ENCODE measurements around the gene OGG1.

The OGG1 gene

DNA sequence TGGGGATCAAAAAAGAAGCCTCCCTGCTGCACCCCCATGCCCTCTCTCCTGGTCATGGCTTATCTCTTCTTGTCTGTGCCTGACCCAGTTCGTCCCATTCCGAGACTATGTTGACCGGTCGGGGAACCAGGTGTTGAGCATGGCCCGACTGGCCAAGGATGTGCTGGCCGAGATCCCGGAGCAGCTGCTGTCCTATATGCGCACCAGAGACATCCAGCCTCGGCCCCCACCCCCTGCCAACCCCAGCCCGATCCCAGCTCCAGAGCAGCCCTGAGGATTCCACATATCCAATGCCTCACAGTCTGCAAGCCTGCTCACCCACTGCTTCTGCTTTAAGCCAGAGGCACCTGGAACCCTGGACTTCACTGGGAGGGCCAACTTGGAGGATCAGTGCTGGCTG is 20.3 kb upstream of the OGG1 start:
- no peak for DNase-seq

DNA sequence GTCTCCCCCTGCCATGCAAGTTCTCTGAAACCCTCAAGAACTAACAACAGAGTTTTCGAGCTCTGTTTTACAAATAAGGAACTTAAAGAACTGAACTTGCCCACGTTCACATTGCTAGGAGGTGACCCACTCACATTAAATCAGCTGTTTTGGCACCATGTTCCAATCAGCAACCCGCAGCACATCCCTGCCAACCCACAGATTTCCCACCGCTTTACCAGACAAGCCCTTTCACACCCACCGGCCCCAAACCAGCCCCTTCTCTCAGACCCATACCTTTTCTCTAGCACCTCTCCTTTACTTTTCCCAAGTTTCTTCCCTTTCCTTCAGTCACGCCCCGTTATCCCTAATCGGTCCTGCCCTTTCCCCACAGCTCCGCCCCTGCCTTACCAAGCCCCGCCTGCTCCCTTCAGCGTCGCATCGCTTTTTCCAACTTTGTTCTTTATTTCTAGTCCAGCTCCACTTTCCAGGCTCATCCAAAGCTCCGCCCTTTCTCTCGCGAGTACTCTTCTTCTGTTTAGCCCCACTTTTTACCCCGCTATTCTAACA is 19.0 kb upstream of the OGG1 start:
- peak in 1 of 2 donors; percentile 68 for DNase-seq

DNA sequence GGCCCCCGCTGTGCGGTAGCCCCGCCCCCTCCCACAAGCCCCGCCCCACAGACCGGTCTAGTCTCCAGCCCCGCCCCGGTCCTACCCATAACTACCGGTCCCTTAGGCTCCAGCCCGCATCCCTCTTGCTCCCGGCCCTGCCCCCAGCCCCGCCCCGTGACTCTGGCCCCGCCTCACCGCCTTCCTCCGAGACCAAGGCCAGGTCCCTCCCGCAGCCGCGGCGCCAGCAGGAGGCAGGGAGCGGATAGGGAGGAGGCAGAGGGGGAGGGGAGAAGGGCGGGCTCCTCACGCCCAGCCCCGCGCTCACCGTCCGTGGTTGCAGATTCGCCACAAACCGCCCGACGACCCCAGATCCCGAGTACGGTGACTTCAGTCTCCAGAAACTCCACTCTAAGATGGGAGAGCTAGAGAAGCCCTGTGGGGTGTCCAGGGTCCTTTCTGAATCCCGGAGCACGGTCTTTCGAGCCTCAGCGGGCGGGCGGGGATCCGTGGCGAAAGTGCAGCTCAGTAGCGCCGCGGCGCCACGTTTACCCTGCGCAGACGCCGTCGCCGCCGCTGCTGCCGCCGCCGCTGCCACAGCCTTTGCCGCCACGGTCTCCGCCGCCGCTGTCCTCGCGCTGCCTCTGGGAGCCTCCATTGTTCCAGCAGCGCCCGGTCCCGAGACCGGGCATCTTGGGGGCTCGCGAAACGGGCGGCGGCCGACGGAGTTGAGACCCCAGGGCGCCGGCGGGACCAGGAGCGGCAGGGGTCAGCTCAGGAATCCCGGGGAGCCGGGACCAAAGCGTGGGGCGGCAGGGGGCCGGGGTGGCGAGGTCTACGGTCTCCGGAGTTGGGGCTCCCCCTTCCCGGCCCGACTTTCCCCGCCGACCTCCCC is 18.3 kb upstream of the OGG1 start, which contains the start of gene BRPF1:
Gene BRPF1, plus strand, starts transcription at position 530 of the 874 bp plus-strand sequence. CDS start 2,406 bp downstream, outside the sequence.
- DNase-seq: peak; percentile 96 to 100

GRCh38 chr3:9732080-9732739 is 17.5 kb upstream of the OGG1 start:
- DNase-seq: peak; percentile 30 to 34

- no peak for DNase-seq
Measured at GRCh38 chr3:9732740-9733115, 17.0 kb upstream of the OGG1 start.

- no peak for DNase-seq
Measured at GRCh38 chr3:9736831-9737230, 12.9 kb upstream of the OGG1 start.

DNA sequence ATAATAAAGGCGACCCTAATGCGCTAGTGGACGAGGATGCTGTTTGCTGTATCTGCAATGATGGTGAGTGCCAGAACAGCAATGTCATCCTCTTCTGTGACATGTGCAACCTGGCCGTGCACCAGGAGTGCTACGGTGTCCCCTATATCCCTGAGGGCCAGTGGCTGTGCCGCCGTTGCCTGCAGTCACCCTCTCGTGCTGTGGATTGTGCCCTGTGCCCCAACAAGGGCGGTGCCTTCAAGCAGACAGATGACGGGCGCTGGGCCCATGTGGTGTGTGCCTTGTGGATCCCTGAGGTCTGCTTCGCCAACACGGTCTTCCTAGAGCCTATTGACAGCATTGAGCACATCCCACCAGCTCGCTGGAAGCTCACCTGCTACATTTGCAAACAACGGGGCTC is 10.6 kb upstream of the OGG1 start:
- no peak for DNase-seq

DNA sequence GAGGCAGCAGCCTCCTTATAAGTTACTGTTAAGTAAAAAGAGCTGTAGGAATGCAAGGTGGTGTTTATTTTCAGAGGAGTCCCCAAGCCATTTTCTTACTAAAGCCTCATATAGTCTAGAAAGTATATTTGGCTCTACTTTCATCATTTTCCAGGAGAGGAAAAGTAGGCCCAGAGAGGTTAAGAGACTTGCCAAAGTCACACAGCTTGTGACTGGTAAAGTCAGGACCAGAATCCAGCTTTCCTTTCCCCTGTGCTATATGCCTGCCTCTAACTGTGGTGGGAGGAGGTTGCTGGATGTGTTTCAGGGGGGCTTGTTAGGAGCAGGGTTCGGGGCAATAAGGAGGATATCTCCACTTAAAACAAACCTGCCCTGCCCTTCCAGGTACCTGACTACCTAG is 7.2 kb upstream of the OGG1 start:
- DNase-seq: no peak

GRCh38 chr3:9743548-9743947 is 6.2 kb upstream of the OGG1 start:
- DNase-seq: no peak

- DNase-seq: no peak
Measured at GRCh38 chr3:9744162-9744561, 5.6 kb upstream of the OGG1 start.

DNA sequence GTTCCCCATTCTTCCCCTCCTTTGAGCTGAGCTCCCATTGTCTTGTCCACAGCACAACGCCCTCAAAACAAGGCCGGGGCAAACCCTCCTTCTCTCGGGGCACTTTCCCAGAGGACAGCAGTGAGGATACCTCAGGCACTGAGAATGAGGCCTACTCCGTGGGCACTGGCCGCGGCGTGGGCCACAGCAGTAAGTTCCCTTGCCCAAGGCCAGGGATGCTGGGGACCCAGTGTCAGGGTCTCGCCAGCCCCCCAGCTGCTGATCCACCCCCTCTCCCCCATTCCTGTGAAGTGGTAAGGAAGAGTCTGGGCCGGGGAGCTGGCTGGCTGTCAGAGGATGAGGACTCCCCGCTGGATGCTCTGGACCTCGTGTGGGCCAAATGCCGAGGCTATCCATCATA is 4.2 kb upstream of the OGG1 start:
- no peak for DNase-seq

DNA sequence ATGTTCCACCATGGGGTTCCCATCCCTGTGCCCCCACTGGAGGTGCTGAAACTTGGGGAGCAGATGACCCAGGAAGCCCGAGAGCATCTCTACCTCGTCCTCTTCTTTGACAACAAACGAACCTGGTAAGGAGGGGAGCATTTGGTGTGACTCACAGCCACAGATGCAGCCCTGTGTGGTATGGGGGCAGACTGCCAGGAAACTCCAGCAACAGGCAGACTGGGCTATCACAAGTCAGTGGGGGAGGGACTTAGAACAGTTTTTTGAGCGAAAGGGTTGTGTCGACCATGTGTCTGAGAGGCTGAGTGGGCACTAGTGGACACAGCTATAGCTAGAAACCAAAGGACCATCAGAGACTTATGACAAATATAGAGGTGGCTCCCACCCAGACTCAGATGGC is 3.4 kb upstream of the OGG1 start:
- no peak for DNase-seq

- no peak for DNase-seq
Measured at GRCh38 chr3:9747267-9747666, 2.5 kb upstream of the OGG1 start.

DNA sequence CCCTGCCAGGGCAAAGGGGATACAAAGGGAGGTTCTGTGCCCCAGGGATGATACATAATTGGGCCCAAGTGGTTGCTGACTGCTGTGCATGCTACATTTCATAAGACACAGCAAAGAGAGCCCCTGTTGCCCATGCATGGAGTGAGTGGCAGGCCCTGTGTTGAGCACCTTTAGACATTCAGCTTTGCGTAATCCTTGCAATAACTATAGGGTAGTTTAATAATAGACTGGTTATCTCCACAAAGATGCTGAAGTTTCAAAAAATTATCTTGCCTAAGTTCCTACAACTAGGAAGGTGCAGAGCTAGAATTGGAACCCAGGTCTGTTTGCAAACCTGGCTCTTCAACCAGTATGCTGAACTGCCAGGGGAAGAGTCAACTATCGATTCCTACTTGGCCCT is 1.7 kb upstream of the OGG1 start:
- no peak for DNase-seq

GRCh38 chr3:9749296-9749644 is 482 bp upstream of the OGG1 start:
- DNase-seq: no peak

- no peak for DNase-seq
Measured at GRCh38 chr3:9750556-9751411, 1.0 kb downstream of the OGG1 start.

DNA sequence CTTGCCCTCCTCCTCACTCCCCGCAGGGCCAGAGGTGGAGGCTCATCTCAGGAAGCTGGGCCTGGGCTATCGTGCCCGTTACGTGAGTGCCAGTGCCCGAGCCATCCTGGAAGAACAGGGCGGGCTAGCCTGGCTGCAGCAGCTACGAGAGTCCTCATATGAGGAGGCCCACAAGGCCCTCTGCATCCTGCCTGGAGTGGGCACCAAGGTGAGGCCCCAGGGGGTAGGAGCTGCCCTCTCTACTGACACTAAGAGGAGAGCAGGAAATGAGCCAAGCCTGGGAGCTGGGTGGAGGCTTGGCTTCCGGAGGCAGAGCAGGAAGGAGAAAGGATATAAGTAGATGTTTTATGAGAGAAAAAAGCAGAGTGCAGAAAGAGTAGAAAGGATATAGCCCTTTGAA is 4.9 kb downstream of the OGG1 start:
- DNase-seq: no peak

DNA sequence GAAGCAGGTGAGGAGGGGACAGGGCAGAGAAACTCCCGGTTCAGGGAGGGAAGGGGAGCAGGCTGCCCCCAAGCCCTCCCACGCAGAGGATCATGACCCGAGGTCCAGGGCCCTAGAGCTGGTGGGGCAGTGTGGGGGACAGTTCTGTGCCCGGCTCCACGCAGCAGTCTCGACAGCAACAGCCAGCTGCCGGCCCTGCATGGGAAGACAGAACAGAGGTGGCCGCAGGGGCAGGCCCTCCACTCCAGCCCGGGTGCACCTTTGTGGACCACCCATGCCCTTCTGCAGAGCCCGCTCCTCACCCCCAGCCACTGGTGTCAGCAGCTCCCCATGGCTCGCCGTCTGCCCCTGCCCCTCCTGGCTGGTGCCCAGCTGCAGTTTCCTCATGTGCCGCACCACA is 7.7 kb downstream of the OGG1 start:
- no peak for DNase-seq

- DNase-seq: no peak
Measured at GRCh38 chr3:9760779-9761505, 11.2 kb downstream of the OGG1 start.

- DNase-seq: no peak
Measured at GRCh38 chr3:9761919-9762318, 12.2 kb downstream of the OGG1 start.

- no peak for DNase-seq
Measured at GRCh38 chr3:9762871-9763270, 13.1 kb downstream of the OGG1 start.

DNA sequence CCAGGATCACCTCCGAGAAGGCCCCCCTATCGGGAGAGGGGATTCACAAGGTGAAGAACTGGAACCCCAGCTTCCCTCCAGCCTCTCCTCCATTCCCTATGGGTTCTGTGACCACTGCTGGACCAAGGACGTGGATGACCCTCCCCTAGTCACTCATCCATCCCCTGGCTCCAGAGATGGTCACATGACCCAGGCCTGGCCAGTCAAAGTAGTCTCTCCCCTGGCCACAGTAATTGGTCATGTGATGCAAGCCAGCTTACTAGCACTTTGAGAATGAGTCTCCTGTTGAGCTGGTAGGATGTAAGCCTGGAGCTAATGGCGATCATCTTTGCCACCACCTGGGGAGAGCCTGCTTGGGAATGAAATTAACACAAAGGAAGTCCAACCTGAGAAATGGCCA is 16.1 kb downstream of the OGG1 start:
- no peak for DNase-seq

DNA sequence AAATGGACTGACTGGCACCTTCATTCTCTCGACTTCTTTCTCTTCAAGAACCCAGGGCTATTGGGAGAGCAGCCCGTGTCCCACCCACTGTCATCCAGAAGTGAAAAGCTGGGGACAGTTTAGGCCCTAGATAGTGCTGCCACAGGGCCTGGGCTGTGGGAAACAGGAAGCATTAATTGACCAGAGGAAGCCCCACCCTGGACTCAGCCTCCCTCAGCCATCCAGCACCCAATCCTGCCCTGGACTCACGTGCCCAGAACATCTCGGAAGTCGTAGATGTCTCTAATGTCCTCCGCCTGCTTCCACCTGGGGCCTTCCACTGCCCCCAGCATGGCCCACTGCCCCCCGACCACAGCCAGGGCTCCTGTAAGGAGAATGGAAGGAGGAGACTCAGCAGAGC is 17.7 kb downstream of the OGG1 start:
- DNase-seq: no peak

All from bone marrow (tissue), 2 donors.